Left ventricle myocardium superior (tissue), 1 donor: ENCODE measurements around the gene ATP2B2. TPM values are rescaled to one million over a fixed set of nuclear protein-coding genes. Genes with fewer than 3 reads are reported as not detected.

Source experiments
- ATAC-seq: fragments of 200-7000 bp; cut with Tn5 transposase; one replicate; pipeline ENCODE4 v1.9.1; 2020; ENCODE audit warnings: mild to moderate bottlenecking, moderate library complexity
- DNase-seq: peaks from one replicate; pipeline ENCODE4 v3.0.0-alpha.2; 2020
- intact Hi-C: fragments of 100-400 bp; cut with micrococcal nuclease; formaldehyde crosslinking; loops from one replicate; pipeline ENCODE4 v1.11.0; 2022
- total RNA-seq: library from RNA; stranded (reverse); fragmentation: NEBNext Ultra II Directional; extraction: Animal tissue kit (Norgen Biotek cat#: 25700); gene quantifications from one replicate; pipeline ENCODE4 v1.2.1, GENCODE V29; 2021
- donor health status: DM: no; HTN: yes; CAD: no; lungs with severe emphysema.

ATP2B2 gene
- total RNA-seq, 1 donor from 2014 or later, result not detected

- no peak for ATAC-seq
- no peak for DNase-seq
- intact Hi-C loops, result no loop called here
Observed at GRCh38 chr3:10333349-10333650, 172.1 kb downstream of the ATP2B2 start.

GRCh38 chr3:10332481-10333348 is 172.7 kb downstream of the ATP2B2 start:
- DNase-seq (no peak), ATAC-seq (no peak)
- intact Hi-C loops, result no loop called here

- DNase-seq, result no peak
- intact Hi-C loops, result no loop called here
- ATAC-seq, result no peak
Observed at GRCh38 chr3:10331320-10331719, 174.1 kb downstream of the ATP2B2 start.

GRCh38 chr3:10330319-10330718 is 175.1 kb downstream of the ATP2B2 start:
- DNase-seq, result no peak
- intact Hi-C loops, result no loop called here
- ATAC-seq, result no peak

GRCh38 chr3:10329495-10330015 is 175.8 kb downstream of the ATP2B2 start:
- intact Hi-C loops, result no loop called here
- DNase-seq, result no peak
- no peak for ATAC-seq

DNA sequence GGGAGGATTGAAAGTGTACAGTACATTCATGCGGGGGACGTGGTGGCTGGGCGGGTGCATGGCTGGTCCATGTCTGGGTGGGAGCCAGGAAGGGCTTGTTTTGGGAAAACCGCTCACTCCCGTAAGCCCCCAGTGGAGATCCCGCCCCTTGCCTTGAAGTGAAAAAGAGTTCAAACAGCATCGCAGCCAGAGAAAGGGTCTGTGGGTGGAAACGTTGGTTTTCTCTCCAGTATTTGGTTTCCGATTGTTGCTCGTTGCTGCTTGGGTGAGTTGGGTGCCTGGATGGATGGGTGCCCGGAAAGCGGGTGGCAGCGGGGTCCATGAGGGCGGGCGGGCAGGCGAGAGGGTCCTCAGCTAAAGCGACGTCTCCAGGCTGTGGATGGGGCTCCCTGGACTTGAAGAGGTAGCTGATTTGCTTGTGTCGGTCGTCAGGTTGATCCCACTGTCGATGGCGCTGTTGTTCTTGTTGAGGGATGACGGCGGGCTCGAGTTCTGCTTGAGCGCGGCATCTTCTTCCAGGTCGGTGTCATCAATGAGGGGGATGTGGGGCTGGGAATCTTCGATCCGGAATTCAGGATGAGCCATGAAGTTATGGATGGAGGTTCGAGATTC is 176.8 kb downstream of the ATP2B2 start:
- DNase-seq (no peak), ATAC-seq (no peak)
- intact Hi-C loops, result no loop called here

- DNase-seq (no peak), ATAC-seq (no peak)
- intact Hi-C loops, result no loop called here
Observed at GRCh38 chr3:10327592-10327991, 177.8 kb downstream of the ATP2B2 start.

GRCh38 chr3:10322352-10322710 is 183.1 kb downstream of the ATP2B2 start:
- DNase-seq, result no peak

GRCh38 chr3:10321630-10322351 is 183.6 kb downstream of the ATP2B2 start:
- intact Hi-C loops, result no loop called here
- DNase-seq (no peak), ATAC-seq (no peak)

More at GRCh38 chr3:10322352-10322710, 183.1 kb downstream of the ATP2B2 start:
- intact Hi-C loops, result no loop called here
- no peak for ATAC-seq

DNA sequence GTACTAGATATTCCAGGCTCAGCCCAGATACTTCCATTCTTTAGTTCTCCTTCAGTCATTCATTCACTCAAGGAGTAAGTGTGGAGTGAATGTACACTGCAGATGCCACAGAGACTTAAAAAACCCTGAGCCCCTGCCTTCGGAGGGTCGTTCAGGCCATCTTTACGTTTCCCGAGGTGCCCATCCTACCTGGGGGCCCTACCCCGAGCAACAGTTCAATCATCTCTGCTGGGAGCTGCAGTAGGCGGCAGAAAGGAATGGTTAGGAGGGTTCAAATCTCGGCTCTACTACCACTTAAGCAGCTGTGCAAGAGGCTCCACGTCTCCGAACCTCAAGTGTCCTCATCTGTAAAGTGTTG is 185.1 kb downstream of the ATP2B2 start:
- no peak for ATAC-seq
- intact Hi-C loops, result no loop called here
- no peak for DNase-seq

DNA sequence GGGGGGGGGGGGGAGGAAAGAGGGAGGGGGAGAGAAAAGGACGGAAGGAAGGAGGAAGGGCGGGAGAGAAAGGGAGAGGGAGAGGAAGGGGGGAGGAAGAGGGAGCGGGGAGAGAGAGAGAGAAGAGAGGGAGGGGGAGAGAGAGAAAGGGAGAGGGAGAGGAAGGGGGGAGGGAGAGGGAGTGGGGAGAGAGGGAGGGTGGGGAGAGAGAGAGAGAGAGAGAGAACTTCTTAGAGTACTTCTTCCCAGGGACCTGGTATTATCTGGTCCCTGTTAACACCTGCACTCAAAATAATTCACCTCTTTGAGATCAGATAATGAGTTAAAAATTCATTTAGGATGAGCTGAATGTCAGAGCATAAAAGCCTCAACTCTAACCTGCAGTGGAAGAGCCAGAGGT is 185.6 kb downstream of the ATP2B2 start:
- ATAC-seq (no peak), DNase-seq (no peak)
- intact Hi-C loops, result no loop called here

GRCh38 chr3:10319251-10319650 is 186.1 kb downstream of the ATP2B2 start:
- no peak for ATAC-seq

GRCh38 chr3:10317961-10318350 is 187.4 kb downstream of the ATP2B2 start:
- no peak for ATAC-seq
- no peak for DNase-seq
- intact Hi-C loops, result no loop called here

More at GRCh38 chr3:10319251-10319650, 186.1 kb downstream of the ATP2B2 start:
- intact Hi-C loops, result no loop called here
- no peak for DNase-seq

DNA sequence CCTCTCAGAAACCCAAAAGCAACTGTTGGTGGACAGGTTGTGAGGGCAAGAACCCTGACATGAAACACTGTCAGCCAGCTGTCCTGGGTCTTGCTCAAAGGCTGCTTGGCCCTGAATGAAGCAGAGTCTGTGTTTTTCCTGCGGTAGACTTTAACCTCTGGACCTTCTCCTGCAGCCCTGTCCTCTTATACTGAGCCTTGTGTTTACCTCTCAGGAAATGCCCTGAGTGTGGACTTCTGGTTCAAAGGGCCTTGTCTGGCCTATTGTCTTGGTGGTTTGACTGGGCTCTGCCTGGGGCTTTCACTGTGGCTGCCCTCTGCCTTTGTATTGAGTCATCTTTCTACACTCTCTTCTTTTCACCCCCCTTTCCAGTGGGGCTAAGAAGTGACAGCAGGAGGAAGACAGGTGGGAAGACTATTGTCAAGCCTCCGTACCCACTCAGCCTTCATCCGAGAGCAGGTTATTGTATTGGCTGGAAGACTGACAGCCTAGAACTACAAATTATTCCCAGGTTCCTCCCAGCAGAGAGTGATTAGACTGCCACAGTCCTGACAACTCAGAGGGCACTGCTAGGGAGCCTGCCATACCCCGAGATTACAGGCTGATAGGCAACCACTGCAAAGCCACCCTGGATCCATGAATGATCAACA is 187.9 kb downstream of the ATP2B2 start:
- DNase-seq, result no peak
- ATAC-seq, result no peak
- intact Hi-C loops, result no loop called here

- intact Hi-C loops, result no loop called here
- ATAC-seq, result no peak
- no peak for DNase-seq
Observed at GRCh38 chr3:10315771-10316344, 189.5 kb downstream of the ATP2B2 start.

DNA sequence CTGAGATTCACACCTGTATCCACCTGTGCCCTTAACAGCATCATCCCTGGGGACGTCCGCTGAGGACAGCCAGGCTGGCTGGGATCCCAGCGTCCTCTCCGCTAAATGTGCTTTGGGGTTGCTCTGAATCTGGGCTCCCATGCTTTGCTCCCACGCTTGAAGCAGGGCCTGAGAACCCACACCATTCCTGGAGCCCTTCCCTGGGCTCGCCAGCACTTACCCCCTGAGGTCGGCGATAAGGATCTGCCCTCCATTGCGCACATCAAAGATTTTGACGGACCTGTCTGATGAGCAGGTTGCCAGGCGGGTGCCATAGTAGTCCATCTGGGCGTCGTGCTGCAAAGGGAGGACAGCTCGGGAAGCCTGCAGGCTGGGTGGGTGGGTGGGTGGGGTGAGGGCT is 190.3 kb downstream of the ATP2B2 start:
- ATAC-seq (no peak), DNase-seq (no peak)
- intact Hi-C loops, result no loop called here

GRCh38 chr3:10312861-10313260 is 192.5 kb downstream of the ATP2B2 start:
- ATAC-seq, result peak; percentile 13
- intact Hi-C loops, result no loop called here
- DNase-seq, result no peak

GRCh38 chr3:10312391-10312790 is 193.0 kb downstream of the ATP2B2 start:
- no peak for DNase-seq
- peak; percentile 28 for ATAC-seq
- intact Hi-C loops, result no loop called here

DNA sequence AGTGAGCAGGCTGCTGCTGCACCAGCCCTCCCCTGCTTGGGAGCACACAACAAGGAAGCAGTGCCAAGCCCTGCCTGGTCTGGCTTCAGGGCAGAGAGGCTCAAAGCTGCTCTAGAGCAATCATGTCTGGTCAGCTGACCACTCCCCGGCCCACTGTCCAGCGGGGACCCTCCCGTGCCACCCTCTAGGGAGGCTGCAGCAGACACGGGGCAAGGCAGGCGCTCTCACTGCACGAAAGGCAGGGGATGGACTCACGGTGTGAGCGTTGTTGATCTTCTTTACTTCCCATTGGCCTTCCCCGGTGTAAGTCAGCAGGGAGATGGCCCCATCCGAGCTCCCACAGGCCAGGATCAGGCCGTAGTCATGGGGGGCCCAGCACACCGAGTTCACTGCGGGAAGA is 193.7 kb downstream of the ATP2B2 start:
- ATAC-seq, result no peak
- intact Hi-C loops, result no loop called here
- DNase-seq, result no peak
